Activated naive CD4-positive, alpha-beta T cell treated with anti-CD3 and anti-CD28 coated beads, Interleukin-2, amount 10 ng/mL, durations not matched to agents 7 days and 5 days (primary cell): ENCODE results near the gene PXDC1.

Experiments used
- CTCF ChIA-PET: fragments of 350-600 bp; sonication (Branson Sonifier 250); formaldehyde crosslinking; loops from one replicate; lab custom pipeline; 2021; ENCODE audit warnings: antibody characterized with exemption; lab: Charles Lee
- DNase-seq: peaks from one replicate; pipeline ENCODE4 v3.0.0-alpha.2; 2020
- H3K27ac Mint-ChIP-seq: one replicate; pipeline ENCODE4 v1.8.0; 2021; ENCODE audit warnings: mild to moderate bottlenecking, moderate library complexity, mixed read lengths
- H3K27me3 Mint-ChIP-seq: one replicate; pipeline ENCODE4 v1.8.0; 2021; ENCODE audit warnings: mild to moderate bottlenecking, mixed read lengths
- H3K36me3 Mint-ChIP-seq: one replicate; pipeline ENCODE4 v1.8.0; 2021; ENCODE audit warnings: mixed read lengths
- H3K4me1 Mint-ChIP-seq: one replicate; pipeline ENCODE4 v1.8.0; 2021; ENCODE audit warnings: mixed read lengths
- H3K4me3 Mint-ChIP-seq: one replicate; pipeline ENCODE4 v1.8.0; 2021; ENCODE audit warnings: mild to moderate bottlenecking, moderate library complexity, mixed read lengths
- H3K9me3 Mint-ChIP-seq: one replicate; pipeline ENCODE4 v1.8.0; 2021; ENCODE audit warnings: mixed read lengths

Gene PXDC1

DNA sequence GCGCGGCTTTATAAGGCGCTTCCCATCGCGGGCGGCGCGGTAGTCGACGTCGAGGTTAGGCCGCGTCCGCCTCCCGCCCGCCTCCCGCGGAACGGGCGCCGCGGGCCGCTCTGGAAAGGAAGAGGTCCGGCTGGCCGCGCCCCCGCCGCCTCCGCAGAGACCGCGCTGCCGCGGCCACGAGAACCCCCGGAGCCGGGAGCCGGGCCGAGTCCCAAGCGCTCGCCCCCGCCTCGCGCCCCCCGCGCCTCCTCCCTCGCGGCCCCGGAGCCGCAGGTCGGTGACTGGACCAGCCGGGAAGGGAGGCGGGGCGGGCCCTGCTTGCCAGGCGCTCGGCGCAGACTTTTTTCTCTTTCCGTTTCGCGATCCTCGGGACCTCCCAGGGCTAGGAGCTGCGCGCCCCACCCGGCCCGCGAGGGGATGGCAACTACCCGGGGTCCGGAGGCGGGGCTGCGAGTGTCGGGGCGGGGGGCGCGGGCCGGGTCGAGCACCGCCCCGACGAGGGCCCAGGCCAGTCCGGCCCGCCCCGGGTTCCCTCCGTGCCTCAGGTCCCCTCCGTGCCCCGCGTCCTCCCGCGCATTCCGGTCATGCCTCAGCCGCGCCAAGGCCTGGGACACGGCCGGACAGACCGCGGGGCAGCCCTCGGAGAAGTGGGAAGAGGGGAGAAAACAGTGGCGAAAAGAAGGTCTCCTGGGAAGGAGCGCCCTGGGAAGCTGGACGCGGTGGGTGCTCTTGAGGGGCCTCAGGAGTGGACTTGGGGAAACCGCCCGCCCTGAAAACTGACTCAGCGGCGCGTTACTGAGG is 417 bp upstream of the PXDC1 start:
- Mint-ChIP-seq H3K4me3 (peak overlapping the region; percentile 45), H3K36me3 (no peaks in the 10 kb centered on the region), H3K27ac (no peak overlapping the region), H3K27me3 (peaks cover 88% of the 10 kb centered on the region), H3K9me3 (no peaks in the 10 kb centered on the region), H3K4me1 (peaks cover 6% of the 10 kb centered on the region)
- CTCF ChIA-PET, result no interaction called here
- DNase-seq, result peak; percentile 75

DNA sequence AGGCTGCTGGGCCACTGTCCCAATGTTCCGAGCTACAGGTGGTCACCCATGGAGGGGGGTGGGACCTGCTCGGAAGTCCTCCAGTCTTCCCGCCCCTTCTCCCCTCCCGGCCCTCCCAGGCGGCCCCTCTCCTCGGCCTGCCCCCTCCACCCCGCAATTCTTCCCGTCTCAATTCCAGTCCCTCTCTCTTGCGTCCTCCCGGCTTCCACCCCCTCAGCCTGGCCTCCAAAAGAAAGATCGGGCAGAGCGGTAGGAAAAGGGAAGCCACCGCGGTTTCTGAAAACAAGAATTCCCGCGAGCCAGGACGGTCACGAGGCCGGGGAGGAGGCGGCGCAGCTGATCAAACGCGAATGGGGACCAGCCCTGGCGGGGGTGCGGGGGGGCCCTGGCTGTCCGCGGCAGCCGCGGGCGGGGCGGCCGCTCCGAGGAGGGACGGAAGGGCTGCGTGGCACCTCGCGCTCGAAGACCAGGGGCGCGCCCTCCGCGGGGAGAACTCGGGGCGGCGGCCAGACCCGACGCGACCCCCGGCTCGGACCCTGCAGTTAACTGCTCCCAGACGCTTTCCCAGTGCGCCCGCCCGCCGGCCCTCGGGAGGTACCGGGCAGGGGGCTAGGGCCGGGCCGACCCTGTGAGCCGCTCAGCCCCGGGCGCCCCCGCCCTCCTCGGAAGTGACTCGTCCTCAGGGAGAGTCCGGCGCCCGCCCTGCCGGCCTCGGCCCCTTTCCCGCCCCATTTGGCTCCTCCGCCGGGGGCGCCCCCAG is 1.0 kb downstream of the PXDC1 start:
- CTCF ChIA-PET, result interaction anchor here (2.0 to 2.9 kb wide), 5 partner anchors 98 to 240 kb away, joined by 7 to 33 read pairs (median 12); partner anchors contain the start of gene FAM50B
- Mint-ChIP-seq H3K36me3 (no peaks in the 10 kb centered on the region), H3K4me3 (peak overlapping the region; percentile 45), H3K27ac (no peak overlapping the region), H3K4me1 (peaks cover 6% of the 10 kb centered on the region), H3K9me3 (no peaks in the 10 kb centered on the region), H3K27me3 (peaks cover 91% of the 10 kb centered on the region)
- DNase-seq, result peak; percentile 30

DNA sequence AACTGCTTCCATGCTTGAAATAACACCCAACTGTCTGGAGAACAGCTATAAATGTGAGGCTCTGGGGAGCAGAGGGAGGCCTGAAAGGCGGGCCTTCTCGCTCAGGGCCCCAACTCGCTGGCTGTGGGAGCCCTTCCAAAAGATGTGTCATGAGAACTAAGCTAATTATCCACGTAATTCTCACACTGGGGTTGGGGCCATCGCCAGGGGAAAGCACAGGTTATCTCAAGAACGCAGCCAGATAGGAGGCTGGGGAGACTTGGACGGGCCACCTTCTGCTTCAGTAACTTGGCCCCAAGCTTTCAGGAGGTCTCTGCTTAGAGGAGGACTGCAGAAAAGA is 1.6 kb downstream of the PXDC1 start:
- no peaks in the 10 kb centered on the region for H3K9me3 Mint-ChIP-seq
- peaks cover 88% of the 10 kb centered on the region for H3K27me3 Mint-ChIP-seq
- no peak overlapping the region for H3K27ac Mint-ChIP-seq
- H3K36me3 Mint-ChIP-seq, result no peaks in the 10 kb centered on the region
- H3K4me3 Mint-ChIP-seq, result peak overlapping the region; percentile 52
- H3K4me1 Mint-ChIP-seq, result peaks cover 6% of the 10 kb centered on the region
- CTCF ChIA-PET, result interaction anchor here (1.4 to 2.9 kb wide), 8 partner anchors 15 to 240 kb away, joined by 3 to 33 read pairs (median 9); partner anchors contain the start of gene FAM50B
- DNase-seq, result no peak

DNA sequence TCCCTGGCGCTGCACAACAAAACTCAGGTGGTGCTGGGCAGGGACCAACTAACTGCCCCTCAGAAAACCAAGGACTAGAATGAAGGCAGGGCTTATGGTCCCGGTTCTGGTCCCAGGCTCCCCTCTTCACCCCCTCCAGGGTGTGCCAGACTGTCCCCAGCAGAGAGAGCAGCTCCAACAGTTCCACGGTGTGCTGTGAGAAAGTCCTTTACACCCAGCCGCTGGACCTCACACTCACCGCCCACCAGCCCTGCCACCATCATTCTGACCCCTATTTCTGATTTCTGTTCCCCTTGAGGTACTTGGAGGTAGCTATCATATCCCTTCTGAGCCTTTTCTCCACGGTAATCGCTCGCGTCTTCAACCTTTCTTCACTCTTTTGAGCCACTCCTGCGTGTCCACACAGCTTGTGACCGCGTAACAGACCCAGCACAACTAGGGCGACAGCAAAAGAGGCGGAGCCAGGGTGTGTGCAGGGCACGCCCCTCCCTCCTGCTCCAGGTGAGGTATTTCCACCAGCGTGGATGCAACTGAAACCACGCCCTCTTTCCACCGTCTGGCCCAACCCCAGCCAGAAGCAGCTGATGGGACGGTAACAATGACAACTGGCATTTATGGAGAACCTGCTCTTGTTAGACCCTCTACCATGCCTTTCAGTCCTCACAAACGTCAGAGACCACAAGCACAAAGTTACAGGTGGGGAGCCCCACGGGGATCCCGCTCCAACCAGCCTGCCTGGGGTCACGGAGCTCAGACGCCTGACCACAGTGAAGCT is 2.3 kb downstream of the PXDC1 start:
- no peaks in the 10 kb centered on the region for H3K9me3 Mint-ChIP-seq
- no peaks in the 10 kb centered on the region for H3K36me3 Mint-ChIP-seq
- CTCF ChIA-PET, result interaction anchor here (0.7 to 2.9 kb wide), 17 partner anchors 14 to 406 kb away, joined by 3 to 33 read pairs (median 4); partner anchors contain the start of gene FAM50B
- H3K4me3 Mint-ChIP-seq, result no peak overlapping the region
- H3K4me1 Mint-ChIP-seq, result peaks cover 6% of the 10 kb centered on the region
- DNase-seq, result no peak
- H3K27ac Mint-ChIP-seq, result no peak overlapping the region
- H3K27me3 Mint-ChIP-seq, result peaks cover 82% of the 10 kb centered on the region

DNA sequence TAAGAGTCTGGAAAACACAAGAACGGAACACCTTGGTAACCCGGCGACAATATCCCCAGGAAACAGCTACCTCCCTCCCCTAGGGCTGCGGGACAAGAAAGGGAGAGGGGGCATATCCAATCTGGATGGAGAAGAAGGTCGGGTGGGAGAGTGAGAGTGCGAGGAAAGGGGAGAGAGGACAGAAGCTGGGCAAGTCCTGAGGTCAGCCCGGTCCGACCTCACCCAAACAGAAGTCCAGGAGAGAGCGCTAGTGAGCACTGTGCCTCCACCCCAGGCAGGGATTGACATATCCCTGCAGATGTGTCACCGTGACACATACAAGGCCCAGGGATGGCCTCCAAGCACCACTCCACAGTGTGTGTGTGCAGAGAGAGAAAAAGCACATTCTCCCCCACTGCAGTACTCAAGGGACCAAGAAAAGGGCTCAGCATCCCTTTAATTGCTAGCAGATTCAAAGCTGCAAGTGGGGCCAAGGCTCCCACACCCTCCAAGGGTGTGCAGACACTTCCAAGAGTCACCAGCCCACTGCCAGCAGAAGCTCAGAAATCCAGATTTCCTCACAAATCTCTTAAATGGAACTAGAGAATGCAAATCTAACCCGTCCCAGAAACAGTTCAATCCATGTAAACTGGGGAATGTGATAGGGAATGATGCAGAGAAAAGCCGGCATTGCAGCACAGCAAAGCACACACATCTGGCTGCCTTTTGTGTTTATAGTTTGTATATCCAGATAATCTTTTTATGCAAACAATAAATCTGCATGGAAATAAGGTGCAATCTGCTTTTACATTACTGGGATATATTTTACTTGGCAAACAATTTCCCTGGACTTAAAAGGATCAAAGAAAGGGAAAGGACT is 3.1 kb downstream of the PXDC1 start:
- Mint-ChIP-seq H3K27ac (no peak overlapping the region), H3K9me3 (no peaks in the 10 kb centered on the region), H3K4me3 (no peak overlapping the region), H3K4me1 (peaks cover 6% of the 10 kb centered on the region), H3K27me3 (peaks cover 82% of the 10 kb centered on the region), H3K36me3 (no peaks in the 10 kb centered on the region)
- DNase-seq, result peak; percentile 61
- CTCF ChIA-PET, result interaction anchor here (0.6 to 2.9 kb wide), 18 partner anchors 10 to 407 kb away, joined by 3 to 33 read pairs (median 4); partner anchors contain the start of gene FAM50B

DNA sequence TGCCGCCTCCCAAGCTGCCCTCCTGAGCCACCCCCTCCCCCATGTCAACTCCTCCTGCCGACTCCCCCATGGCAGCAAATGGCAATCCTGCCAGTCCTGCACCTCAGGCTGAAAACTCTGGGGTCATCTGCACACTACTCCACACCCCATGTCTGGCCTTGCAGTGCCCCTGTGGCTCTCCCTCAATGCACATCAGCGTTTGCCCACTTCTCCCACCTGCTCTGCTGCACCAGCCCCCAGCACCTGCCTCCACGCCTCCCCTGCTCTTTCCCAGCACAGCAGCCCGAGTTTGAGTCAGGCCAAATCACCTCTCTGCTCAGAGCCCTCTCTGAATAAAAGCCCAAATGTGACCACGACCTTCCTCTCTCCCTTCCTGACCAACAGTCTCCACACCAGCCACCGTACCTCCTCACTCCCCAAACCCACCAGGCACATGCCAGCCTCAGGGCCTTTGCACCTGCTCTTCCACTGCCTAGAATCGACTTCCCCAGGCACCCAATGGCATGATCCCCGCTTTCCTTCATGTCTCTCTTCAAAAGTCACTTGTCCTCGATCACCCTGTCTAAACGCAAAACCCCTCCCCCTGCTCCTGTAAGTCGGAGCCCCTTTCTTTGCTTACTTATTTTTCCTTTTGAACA is 4.3 kb downstream of the PXDC1 start:
- H3K36me3 Mint-ChIP-seq, result no peaks in the 10 kb centered on the region
- no peaks in the 10 kb centered on the region for H3K9me3 Mint-ChIP-seq
- H3K4me1 Mint-ChIP-seq, result peaks cover 13% of the 10 kb centered on the region
- H3K4me3 Mint-ChIP-seq, result no peak overlapping the region
- H3K27me3 Mint-ChIP-seq, result peaks cover 73% of the 10 kb centered on the region
- CTCF ChIA-PET, result interaction anchor here (0.7 to 2.9 kb wide), 3 partner anchors 102 to 231 kb away, joined by 3 to 33 read pairs (median 5); partner anchors contain the start of gene FAM50B
- no peak for DNase-seq
- no peak overlapping the region for H3K27ac Mint-ChIP-seq

DNA sequence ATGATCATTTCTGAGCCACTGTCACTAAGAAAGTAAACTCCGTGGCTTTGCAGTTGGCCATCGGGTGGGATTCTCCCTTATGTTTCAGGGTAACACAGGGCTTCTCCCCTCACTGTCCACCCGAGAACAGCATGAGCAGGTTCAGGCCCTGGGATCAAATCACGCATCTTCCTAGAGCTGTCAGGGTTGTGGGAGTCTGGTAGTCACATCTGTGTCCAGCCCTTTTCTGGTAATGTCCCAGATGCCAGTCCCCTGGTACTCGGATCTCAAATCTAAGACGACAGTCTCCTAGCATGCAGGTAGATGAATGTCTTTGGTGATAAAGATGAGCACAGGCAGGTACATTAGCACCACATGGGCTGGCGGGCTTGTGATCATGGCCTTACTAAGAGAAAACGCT is 4.8 kb downstream of the PXDC1 start:
- no peak overlapping the region for H3K27ac Mint-ChIP-seq
- H3K9me3 Mint-ChIP-seq, result no peaks in the 10 kb centered on the region
- CTCF ChIA-PET, result interaction anchor here (0.7 to 2.2 kb wide), 5 partner anchors 8 to 244 kb away, joined by 3 to 7 read pairs (median 5); partner anchors contain the start of gene FAM50B
- H3K4me1 Mint-ChIP-seq, result peaks cover 16% of the 10 kb centered on the region
- no peaks in the 10 kb centered on the region for H3K36me3 Mint-ChIP-seq
- no peak overlapping the region for H3K4me3 Mint-ChIP-seq
- DNase-seq, result no peak
- peaks cover 73% of the 10 kb centered on the region for H3K27me3 Mint-ChIP-seq

DNA sequence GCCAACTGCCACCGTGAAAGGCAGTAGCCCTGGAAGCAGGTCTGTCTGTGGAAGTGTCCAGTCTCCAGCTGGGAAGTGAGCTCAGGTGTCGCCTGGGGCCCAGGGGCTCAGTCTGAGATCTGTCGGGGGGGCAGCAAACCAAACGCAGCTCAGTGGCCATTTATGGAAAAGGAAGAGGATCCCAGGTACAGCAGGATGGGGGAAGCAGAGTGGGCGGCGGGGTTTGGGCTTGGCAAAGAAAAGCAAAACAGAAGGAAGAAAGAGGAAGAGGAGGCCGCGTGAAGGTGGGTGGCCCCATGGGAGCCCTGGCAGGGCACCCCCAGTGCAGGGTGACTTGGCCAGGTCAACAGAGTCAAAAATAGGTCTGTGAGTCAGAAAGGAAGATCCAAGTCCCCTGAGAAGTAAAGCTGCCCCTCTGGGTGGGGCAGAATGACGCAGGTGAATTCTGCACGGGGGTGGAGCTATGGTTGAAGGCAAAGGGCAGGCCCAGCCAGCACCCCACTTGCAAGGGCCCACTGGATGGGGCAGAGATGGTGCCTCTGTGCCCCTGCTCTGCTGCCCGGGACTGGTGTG is 5.3 kb downstream of the PXDC1 start:
- Mint-ChIP-seq H3K9me3 (no peaks in the 10 kb centered on the region), H3K27me3 (peaks cover 75% of the 10 kb centered on the region), H3K36me3 (no peaks in the 10 kb centered on the region), H3K4me3 (no peak overlapping the region), H3K27ac (no peak overlapping the region), H3K4me1 (peaks cover 16% of the 10 kb centered on the region)
- CTCF ChIA-PET, result interaction anchor here (0.6 to 6.0 kb wide), 8 partner anchors 9 to 244 kb away, joined by 3 to 52 read pairs (median 4); partner anchors contain the start of gene FAM50B
- no peak for DNase-seq

DNA sequence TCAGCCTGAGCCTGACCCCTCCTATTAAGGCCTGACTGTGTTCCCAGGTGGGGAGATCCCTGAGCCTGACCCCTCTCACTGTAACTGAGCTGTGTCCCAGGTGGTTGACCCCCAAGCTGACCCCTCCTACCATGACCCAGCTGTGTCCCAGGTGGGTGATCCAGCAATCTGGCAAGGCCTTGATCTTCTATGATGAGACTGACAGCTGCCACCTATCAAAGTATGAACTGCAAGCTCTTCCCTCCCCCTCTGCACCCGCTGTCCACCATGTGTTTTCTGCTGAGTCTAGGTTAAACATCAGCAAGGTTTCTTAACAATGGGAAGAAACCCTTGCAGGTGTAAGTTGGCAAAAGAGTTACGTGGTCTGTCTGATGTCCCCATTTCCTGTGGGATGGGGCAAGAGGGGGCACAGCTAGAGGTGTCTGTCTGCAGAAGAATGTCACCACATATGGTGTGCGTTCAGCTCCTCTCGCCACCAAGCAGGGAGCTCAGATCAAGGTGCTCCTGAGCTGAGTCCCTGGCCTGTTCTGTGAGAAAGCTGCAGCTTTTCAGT is 5.9 kb downstream of the PXDC1 start:
- no peaks in the 10 kb centered on the region for H3K36me3 Mint-ChIP-seq
- H3K27ac Mint-ChIP-seq, result no peak overlapping the region
- H3K9me3 Mint-ChIP-seq, result no peaks in the 10 kb centered on the region
- no peak overlapping the region for H3K4me3 Mint-ChIP-seq
- no peak for DNase-seq
- peaks cover 75% of the 10 kb centered on the region for H3K27me3 Mint-ChIP-seq
- H3K4me1 Mint-ChIP-seq, result peaks cover 16% of the 10 kb centered on the region
- CTCF ChIA-PET, result interaction anchor here (0.6 to 6.0 kb wide), 8 partner anchors 9 to 245 kb away, joined by 3 to 52 read pairs (median 4); partner anchors contain the start of gene FAM50B

DNA sequence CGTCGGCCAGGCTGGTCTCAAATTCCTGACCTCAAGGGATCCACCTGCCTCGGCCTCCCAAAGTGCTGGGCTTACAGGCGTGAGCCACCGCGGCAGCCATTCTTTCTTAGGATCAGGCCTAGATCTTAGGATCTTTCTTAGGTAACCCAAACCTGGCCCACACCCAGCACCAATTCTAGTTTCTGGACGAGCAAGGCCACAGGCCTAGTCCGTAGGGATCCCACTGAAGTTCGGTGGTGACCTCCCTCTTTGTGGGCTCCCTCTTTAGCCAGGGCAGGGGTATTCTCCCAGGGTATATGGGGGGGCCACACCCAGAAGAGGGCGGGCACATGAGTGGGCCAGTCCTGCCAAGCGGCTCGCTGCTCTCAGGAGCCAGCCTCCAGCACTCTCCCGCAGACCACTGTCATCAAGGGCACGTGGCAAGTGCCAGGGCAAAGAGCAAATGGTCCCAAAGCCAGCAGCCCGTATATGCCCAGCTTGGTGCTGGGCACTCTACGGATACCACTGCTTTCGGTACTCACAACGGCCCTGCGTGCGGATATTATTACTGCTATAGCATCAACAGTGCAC is 6.5 kb downstream of the PXDC1 start:
- DNase-seq, result no peak
- Mint-ChIP-seq H3K9me3 (no peaks in the 10 kb centered on the region), H3K4me1 (peaks cover 14% of the 10 kb centered on the region), H3K4me3 (no peak overlapping the region), H3K36me3 (no peaks in the 10 kb centered on the region), H3K27ac (no peak overlapping the region), H3K27me3 (peaks cover 72% of the 10 kb centered on the region)
- CTCF ChIA-PET, result interaction anchor here (0.7 to 6.0 kb wide), 3 partner anchors 88 to 233 kb away, joined by 3 to 52 read pairs (median 5); partner anchors contain the start of gene FAM50B

DNA sequence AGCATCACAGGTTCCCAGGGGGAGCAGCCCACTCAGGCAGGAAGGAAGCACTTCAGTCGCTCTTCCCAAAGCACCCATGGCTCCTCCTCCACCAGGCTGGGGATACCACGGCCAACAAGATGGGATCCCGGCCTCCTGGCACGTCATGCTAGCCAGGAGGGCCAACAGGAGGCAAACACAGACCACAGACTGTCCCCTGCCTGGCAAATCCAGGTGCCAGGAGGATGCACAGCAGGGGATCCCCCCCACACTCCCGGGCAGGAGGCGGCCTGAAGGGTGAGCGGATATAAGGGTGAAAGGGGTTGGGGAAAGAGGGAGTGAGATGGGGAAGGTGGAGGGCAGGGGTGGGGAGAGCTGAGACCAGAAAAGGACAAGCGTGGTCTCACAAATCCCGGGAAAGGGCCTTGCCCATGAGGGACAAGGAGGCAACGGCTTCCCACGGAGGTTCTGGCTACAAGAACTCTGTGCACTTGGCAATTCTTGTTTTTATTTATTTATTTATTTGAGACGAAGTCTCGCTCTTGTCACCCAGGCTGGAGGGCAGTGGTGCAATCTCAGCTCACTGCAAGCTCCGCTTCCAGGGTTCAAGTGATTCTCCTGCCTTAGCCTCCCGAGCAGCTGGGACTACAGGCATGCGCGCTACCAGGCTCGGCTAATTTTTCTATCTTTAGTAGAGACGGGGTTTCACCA is 7.2 kb downstream of the PXDC1 start:
- CTCF ChIA-PET, result interaction anchor here (1.9 to 6.0 kb wide), 4 partner anchors 189 to 412 kb away, joined by 6 to 52 read pairs (median 10); no protein-coding TSS in a partner anchor

More for the DNA sequence above, 7.2 kb downstream of the PXDC1 start:
- no peak for DNase-seq
- Mint-ChIP-seq H3K4me1 (peaks cover 13% of the 10 kb centered on the region), H3K9me3 (no peaks in the 10 kb centered on the region), H3K27ac (no peak overlapping the region), H3K27me3 (peaks cover 65% of the 10 kb centered on the region), H3K4me3 (no peak overlapping the region), H3K36me3 (no peaks in the 10 kb centered on the region)
